DND-41 (cell line): ENCODE results near the gene KRTAP5-1.

Experiments used
- EZH2 ChIP-seq: IDR thresholded peaks from 3 replicates; pipeline ENCODE4 v1.6.1; 2012; ENCODE audit warnings: borderline replicate concordance, low read depth, mild to moderate bottlenecking, moderate library complexity, low read length, inconsistent platforms; ENCODE audit not compliant: severe bottlenecking
- TF ChIP-seq, protein P1 (sequence below): IDR thresholded peaks from 2 replicates; pipeline ENCODE4 v1.5.1; 2012; ENCODE audit warnings: borderline replicate concordance, low read length, moderate library complexity, mild to moderate bottlenecking; ENCODE audit not compliant: poor library complexity, severe bottlenecking; ENCODE audit errors: extremely low read depth

DNA sequence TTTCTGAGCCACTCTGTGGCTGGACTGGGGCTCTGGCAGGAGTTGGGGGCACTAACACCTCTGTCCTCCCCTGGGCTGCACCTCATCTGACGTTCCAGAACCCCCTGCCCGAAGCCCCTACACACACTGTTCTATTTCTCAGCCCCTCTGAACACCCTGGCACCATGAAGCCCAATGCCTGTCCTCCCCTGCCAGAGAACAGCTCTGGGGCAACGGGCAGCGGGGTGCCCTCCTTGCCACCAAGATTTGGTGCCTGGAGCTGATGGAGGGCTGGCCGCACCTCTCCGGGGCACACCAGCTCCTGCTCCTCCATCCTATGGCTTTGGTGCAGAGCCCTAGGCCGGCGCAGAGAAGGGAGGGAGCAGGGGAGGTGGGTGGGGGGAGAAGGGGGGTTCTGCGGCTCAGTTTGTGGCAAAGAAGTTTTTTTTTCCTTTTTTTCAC lies 29.4 kb downstream of the KRTAP5-1 start:
- TF ChIP-seq EZH2 = no peak
- TF ChIP-seq, protein P1, sequence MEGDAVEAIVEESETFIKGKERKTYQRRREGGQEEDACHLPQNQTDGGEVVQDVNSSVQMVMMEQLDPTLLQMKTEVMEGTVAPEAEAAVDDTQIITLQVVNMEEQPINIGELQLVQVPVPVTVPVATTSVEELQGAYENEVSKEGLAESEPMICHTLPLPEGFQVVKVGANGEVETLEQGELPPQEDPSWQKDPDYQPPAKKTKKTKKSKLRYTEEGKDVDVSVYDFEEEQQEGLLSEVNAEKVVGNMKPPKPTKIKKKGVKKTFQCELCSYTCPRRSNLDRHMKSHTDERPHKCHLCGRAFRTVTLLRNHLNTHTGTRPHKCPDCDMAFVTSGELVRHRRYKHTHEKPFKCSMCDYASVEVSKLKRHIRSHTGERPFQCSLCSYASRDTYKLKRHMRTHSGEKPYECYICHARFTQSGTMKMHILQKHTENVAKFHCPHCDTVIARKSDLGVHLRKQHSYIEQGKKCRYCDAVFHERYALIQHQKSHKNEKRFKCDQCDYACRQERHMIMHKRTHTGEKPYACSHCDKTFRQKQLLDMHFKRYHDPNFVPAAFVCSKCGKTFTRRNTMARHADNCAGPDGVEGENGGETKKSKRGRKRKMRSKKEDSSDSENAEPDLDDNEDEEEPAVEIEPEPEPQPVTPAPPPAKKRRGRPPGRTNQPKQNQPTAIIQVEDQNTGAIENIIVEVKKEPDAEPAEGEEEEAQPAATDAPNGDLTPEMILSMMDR = no peak
